ENCODE measurements around the gene VAPB.
"Not testable (repeated sequence)": the region's sequence is repeated elsewhere in the genome, so short reads cannot be mapped to it uniquely, and the experiment has no call there.

VAPB gene, protein sequence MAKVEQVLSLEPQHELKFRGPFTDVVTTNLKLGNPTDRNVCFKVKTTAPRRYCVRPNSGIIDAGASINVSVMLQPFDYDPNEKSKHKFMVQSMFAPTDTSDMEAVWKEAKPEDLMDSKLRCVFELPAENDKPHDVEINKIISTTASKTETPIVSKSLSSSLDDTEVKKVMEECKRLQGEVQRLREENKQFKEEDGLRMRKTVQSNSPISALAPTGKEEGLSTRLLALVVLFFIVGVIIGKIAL

DNA sequence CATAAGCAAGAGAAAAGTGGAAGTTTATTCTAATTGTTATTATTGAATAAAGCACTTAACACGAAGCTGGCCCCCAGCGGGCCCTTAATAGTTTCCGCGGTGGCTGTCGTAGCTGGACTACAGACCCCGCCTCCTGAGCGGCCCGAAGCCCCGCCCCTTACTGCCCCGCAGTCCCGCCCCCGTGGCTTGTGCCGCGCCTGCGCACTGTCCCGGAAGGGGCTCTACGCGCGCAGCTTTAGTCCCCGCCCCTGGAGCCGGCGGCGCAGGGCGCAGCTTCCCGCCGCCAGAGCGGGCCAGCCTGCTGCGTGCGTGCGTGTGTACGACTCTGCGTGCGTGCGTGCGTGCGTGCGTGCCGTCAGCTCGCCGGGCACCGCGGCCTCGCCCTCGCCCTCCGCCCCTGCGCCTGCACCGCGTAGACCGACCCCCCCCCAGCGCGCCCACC, at the start of gene VAPB:
VAPB (plus strand) TSS at position 348 of the 442 bp plus-strand sequence. CDS start 231 bp downstream, outside the sequence.
- peak; percentile 95 for DNase-seq

DNA sequence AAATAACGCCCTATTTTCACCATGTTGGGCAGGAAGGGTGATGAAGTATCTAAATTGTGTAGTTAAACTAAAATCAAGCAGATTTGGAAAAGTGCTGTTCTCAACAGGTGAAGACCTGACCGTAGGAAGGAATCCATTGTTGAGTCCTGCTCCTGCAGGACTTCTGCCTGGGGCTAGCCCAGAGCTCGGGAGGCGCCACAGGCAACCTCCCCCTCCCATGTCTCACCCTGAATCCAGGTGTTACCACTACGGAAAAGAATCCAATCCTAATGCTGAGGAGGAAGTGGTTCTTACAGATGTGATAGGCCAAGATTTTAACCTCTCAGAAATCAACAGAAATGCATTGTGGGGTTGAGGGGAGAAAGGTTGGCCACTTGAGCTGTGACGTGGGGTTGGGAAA, 49.3 kb upstream of the VAPB start:
- DNase-seq, result no peak

DNA sequence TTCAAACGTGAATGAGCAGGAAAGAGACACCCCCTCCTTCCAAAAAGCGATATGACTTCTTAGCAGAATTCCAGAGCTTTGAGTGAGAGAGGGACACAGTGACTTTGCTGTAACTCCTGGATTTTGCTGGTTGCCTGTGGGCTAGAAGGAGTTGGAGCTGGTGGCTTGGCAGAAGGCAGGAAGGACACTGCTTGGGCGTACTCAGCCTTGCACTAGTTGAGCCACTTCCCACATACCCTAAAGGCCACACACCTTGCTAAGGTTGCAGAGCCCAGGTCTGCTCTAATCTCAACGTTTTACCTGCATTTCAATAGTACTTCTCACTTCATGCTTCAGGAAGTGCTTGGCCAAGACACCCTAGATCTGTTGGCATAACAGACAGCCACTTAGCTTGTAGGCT, 48.9 kb upstream of the VAPB start:
- DNase-seq, result no peak

DNA sequence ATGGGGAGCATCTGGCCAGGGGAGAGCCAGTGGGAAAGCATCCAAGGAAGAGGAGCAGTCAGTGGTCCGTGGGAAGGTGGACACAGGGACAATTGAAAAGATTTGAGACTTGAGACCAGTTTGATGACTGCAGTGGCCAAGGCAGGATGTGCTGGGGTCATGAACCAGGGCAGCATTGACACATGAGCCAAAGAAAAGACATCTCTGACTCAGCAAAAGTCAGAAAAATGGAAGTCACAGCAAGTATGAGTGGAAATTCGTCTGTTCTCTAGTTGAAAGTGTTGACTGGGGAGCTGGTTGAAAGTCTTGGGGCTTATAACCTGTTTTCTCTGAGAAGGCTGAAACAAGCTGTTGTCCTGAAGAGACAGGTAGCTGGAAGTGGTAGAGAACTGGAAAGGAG, 48.2 kb upstream of the VAPB start:
- DNase-seq, result no peak

DNA sequence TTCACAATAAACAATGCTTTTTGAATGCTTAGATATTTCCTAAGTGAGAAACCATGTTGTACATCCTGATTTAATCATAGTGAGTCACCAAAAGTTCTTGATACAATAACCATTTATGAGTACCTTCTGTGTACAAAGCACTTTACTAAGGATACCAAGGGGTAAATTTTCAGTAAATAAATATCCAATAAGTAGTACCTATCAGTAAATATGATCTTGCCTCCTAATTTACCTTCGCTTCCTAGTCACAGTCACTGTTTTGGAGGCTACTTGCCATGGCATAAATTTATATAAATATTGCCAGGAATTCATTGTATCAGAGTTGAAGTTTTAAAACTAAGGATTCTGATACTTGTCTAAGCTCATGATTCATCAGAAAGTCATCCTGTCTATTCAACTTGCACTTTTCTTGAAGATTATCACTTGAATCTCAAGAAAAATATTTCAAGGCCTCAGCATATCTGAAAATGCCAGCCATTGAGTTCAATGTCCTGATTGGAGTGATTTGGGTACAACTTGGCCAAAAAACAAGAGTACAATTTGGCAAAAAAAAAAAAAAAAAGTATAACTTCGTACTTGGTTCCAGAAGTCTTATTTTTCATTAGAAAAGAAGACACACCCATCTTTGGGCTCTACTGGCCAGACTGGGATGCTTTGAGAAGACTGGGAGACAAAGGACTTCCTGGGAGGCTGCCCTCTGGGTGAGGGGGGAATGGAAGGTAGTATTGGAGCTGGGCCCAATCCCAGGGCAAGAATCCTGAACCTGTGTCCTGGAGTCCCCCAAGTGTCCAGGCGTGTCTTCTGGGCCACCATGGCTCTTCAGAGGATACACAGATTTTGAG, 46.7 kb upstream of the VAPB start:
- no peak for DNase-seq

DNA sequence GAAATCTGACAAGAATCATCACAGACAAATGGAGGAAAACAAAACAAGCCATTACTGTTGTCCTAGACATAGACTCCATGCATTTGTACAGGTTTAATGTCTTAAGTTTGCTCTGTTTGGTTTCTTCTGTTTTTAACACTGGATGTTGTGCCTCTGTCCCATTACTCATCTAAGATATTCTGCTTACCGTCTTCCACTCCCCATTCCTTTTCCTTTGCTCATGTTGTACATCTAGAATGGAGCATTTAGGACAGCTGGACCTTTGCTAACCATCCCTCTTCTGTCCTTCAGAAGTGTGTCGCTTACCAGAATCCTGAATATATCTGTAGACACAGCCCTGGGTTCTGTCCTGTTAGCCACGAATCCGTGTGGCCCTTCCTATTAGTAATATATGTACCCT, 44.3 kb upstream of the VAPB start:
- no peak for DNase-seq

DNA sequence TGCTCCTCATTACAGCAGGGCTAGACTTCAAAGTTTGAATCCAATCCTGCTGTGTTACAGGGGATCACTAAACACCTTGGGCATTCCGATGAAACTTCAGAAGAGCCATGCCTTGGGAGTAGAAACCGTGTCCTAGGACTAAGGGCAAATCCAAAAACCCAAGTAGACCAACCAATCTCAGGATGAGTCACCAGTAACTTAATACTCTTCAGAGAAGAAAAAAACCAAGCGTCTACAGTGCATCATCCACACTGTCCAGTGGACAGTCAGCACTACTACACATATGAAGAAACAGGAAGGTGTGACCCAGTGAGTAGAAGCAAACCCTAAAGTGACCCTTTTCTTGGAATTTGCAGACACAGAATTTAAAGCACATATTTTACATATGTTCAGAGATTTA, 39.5 kb upstream of the VAPB start:
- DNase-seq, result no peak

DNA sequence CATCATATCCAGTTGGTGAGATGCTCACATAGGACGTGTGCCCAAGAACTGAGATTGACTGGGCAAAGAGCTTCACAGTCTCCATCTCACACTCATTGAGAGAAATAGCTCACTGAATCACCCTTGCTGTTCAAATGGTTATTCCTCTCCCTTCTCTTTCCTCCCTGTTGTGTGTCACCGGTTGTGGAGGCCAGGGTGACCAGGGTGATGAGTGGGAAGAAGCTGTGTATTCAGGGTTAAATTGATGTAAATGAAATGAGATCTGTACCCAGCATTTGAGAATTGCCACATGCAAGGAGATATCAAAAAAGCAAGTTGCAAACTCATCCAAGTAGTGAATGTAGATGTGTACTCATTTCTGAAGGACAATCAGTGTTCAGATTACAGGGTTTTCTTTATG, 36.6 kb upstream of the VAPB start:
- no peak for DNase-seq

DNA sequence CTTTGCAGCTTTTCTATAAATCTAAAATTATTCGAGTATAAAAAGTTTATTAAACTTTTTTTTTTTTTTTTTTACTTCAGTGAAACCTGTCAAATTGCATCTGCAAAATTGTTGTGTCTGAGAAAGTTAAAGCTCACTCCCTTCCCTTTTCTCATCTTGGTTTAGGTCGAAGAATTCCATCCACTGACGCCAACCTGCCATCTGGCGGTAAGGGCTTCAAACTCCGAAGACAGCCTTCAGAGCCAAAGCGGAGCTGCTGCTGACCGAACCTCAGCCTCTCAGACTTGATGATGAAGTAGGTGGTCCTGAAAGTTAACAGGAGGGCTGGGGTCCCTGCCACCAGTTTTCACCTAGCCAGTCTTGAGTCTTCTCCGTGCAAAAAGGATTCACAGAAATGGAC, 29.6 kb upstream of the VAPB start:
- no peak for DNase-seq

DNA sequence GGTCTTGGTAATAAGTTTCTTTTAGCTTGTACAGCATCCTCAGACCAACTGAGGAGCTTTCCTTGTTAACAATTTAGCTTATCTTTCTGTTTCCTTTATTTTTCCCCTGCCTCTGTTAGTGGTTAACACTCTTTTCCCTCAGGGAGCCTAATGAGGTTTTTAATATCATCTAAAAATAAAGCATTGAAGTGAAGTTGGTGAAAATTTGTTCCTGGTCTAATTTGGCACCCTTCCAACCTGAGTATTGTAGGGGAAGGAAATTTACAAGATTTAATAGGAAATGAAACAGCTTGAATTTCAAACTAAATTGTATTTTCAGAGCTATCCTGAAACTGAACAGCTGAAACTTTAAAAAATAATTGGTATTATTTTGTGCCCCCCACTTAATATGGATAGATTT, 28.1 kb upstream of the VAPB start:
- no peak for DNase-seq

DNA sequence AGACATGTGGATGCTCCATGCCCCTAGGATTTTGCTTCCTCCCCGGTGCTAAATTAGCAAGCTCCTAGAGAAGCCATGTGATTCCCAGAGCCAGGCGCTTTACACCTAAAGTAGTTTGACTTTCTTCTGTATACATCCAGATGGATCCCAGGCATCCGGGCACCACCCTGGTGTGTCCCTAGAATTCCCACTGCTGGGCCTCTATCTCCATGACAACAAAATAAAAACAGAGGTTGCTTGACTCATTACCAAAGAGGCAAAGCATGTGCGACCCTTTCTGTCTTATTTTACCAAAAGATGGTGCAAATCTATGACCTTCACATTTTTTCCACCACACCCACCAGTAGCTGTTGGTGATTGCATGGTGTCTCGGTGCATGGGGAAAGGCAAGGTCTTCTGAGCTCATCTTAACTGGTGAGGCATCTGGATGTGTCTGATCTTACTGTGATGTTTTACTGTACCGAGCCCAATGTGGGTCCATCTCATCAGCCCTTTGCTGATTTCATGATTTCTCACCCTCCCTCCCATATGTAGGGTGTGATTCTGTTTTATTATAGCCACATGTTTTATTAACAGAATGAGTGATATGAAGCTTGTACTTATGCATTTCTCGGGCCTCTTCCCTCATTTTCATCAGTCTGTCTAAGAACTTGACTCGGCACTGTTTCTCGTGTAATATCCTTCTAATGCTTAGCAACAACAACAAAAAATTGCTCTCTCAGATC, 27.4 kb upstream of the VAPB start:
- no peak for DNase-seq

DNA sequence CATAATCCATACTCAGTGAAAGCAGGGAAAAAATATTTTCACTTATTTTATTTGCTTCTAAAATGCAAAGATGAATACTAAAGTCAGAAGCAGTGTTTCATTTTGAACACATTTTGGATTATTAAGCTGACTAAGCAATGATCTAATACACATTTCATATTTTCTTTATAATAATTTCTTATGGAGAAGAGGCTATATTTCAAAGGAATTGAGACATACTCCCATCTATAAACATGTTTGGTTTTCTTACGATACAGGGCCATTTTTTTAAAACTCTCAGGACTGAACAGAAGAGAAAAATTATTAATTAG, 26.9 kb upstream of the VAPB start:
- DNase-seq, result no peak

DNA sequence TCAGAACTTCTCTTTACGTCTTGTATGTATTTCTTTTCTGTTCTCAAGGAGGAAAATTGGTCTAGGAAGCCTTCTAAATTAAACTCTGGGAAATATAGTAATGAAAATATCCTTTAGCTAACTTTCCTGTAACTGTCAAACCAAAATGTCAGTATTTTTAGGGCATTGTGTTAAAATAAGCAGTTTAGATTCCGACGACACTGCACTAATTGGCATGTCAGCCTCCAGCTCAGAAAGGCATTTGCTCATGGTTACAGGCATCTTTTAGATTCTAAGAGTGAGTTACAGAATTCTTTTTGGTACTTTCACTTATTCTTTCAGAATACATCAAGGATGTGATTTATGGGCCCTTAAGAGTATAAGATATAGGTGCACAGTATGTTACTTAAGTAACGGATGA, 26.1 kb upstream of the VAPB start:
- no peak for DNase-seq

DNA sequence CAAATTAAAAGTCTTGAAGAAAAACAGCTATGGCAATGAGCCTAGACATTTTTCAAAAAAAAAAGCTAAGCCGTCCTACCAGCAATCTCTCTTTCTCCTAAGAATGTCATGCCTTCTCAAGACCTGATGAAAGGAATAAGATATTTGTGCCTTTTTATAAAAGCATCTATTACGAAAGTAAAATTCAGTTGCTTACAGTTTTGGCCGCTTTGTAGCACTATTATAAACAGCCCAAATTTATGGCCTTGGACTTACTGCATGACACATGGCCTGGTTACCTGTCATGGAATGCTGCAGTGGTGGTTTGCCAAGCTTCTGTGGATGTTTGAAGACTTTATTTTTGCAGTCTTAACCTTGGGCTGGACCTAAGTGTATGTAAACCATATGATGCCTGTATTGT, 22.2 kb upstream of the VAPB start:
- no peak for DNase-seq

DNA sequence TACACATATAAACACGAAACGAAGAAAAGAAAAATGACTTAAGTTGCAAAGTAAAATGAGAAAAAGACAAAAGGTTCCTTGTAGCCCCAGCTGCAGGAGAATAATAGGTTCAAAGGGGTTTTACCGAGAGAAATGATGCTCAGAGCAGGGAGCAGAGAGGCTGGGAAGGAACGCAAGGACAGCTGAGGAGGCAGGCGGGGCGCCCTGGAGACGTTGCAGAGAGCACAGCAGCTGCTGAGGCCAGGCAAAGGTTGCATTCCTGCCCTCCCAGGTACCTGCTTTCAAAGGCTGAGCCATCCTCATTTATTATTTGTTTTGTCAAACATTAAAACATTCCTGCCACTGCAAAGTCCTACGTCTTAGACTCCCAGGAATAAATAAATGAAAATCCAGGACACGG, 16.2 kb upstream of the VAPB start:
- no peak for DNase-seq

DNA sequence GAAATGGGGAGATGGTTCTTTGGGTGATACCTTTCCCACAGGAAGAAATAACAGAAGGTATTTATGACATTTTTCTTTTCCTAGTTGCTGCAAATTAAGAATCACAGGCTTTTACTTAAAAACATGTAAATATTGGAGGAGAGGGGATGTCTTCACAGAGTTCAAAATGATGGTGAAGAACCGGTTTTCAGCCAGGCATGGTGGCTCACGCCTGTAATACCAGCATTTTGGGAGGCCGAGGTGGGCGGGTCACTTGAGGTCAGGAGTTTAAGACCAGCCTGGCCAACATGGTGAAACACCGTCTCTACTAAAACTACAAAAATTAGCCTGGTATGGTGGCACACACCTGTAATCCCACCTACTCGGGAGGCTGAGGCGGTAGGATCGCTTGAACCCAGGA, 15.7 kb upstream of the VAPB start:
- not testable (repeated sequence) for DNase-seq

DNA sequence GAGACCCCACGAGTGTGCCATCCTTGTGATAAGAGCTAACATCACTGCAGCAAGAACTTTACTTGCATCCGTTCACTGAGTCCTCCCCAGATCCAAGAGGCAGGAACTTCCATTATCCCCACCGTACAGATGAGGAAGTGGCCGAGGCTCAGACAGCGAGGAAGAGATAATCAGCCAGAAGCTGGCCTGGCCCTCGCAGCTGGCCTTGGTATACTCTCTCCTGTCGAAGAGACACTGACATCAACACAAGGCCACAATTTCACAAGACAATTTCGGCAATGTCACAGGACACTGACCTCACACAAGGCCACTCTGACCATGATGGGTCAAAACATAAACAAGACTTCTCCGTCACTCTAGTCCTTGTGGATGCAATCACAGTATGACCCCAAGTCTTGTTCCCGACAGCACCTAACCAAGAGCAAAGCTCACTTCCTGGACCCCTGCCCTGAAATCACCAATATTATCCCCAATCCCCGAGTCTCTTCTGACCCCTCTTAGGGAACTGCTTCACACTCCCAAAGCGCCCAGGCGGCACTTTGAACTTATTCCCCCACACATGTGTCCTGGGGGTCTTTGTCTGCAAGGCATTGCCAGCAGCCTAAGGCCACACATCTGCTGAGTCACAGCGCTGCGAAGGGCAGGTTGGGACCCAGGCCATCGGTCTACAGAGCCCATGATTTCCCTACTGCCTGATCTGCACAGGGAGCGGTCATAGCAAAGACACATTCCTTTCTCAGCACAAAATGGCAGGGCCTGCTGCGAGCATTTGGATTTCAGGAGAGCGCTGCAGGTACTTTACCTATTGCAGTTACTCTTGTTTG, 14.8 kb upstream of the VAPB start:
- no peak for DNase-seq

DNA sequence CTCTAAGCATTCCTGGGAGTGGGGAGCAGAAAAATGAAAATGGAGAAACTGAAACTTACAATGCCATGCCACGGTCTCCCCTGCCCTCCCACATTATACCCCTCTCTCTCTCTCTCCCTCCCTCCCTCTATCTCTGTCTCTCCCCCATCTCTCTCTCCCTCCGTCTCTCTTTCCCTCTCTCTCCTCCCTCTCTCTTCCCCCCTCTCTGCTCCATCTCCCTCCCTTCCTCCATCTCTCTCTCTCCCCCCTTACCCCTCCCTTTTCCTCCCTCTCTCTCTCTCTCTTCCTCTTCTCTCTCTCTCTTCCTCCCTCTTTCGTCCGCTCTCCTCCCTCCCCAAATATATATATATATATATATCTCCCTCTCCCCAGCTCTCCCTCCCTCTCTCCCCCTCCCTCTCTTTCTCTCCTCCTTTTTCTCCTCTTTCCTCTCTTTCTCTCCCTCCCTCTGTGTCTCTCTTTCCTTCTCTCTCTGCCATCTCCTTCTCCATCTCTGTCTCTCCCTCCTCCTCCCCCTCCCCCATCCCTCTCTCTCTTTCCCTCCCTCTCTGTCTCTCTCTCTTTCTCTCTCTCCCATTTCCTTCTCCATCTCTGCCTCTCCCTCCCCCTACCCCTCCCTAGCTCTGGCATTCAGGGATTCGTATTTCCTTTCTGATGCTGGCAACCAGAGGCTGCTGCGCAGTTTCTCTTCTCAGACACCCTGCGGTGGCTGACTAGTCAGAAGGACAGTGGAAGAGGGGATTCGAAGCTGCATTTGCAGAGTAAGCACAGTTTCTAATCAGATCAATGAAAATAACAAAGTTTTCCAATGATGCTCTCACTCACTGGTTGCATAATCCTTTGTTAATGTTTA, 13.9 kb upstream of the VAPB start:
- no peak for DNase-seq

DNA sequence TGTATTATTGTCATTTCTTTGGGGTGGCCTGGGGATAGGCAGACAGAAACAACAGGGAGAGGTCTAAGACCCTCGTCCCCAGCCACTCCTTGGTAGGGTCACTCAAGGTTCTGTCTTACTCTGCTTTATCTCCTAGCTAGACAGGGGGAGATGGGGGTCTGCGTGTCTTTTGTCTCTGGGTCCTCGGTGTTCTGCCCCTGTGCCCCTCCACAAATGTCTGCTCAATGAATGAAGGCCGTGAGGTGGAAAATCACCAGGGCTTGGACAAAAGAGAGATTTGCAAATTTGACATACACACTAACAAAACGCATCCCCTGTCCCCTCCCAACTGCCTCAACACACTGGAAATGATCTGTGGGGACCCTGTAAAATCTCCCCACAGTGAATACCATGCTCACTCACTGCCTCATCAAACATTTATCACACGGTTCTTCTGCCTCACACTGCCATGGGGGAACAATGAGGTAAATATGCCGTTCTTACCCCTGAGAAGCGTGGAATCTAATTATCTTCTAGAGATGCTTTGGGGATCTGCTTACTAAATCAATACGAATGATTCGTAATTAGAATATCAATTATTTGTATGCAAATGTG, 13.2 kb upstream of the VAPB start:
- no peak for DNase-seq

DNA sequence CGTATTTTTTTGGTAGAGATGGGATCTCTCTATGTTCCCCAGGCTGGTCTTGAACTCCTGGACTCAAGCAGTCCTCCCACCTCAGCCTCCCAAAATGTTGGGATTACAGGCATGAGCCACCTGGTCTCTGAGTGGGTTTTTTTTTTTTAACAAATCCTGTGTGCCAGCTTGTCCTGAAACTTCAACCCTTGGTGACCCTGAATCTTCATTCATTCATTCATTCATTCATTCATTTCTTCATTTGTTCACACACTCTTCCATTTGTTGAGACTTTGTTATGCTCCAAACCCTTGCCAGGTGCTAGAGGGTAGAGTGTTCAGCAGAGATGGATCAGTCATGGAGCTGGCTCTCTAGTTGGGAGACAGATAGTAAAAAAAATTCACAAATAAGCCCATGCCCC, 12.0 kb upstream of the VAPB start:
- no peak for DNase-seq

DNA sequence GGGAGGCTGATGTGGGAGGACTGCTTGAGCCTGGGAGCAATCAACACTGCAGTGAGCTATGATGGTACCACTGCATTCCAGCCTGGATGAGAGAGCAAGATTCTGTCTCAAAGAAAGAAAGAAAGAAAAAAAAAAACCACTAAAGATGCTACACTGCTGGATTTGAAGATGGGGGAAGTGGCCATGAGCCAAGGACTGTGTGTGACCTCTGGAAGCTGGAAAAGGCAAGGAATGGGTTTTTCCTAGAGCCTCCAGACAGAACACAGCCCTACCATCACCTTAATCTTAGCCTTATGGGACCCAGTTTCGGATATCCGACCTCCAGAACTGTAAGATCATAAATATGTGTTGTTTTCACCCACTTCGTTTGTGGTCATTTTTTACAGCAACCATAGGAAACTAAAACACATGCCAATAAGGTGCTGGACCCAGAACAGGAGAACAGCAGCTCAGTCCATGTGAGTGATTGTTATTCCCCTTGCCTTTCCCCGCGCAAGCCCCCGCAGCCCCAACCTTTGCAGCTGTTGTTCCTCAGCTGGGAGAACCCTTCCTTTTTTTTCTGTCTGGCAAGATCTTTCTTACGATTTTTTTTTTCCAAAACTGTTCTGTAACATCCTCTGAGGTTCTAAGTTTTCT, 11.1 kb upstream of the VAPB start:
- no peak for DNase-seq

Data from NCI-H1105 treated with DMSO at 0.1 percent for 48 hours (cell line).